GM21576 (cell line): ENCODE results near the gene OSBP2.

ENCODE experiments used
- ATAC-seq: cut with Tn5 transposase; IDR thresholded peaks from one replicate; pipeline ENCODE4 v1.9.1; 2021; ENCODE audit warnings: mild to moderate bottlenecking, moderate library complexity; ENCODE audit not compliant: unreplicated experiment

Gene OSBP2

GRCh38 chr22:30893434-30894370 lies 199.0 kb downstream of the OSBP2 start:
- no peak for ATAC-seq

GRCh38 chr22:30894371-30894740 lies 199.7 kb downstream of the OSBP2 start:
- no peak for ATAC-seq

- ATAC-seq: no peak
Observed at GRCh38 chr22:30902496-30903357, 208.1 kb downstream of the OSBP2 start.

- ATAC-seq: no peak
Observed at GRCh38 chr22:30903876-30904460, 209.3 kb downstream of the OSBP2 start.

- no peak for ATAC-seq
Observed at GRCh38 chr22:30905696-30906341, 211.1 kb downstream of the OSBP2 start.

- no peak for ATAC-seq
Observed at GRCh38 chr22:30906411-30906810, 211.7 kb downstream of the OSBP2 start.

GRCh38 chr22:30906946-30907345 lies 212.3 kb downstream of the OSBP2 start:
- ATAC-seq: no peak

- no peak for ATAC-seq
Observed at GRCh38 chr22:30908051-30908461, 213.4 kb downstream of the OSBP2 start.

- ATAC-seq: no peak
Observed at GRCh38 chr22:30909306-30909705, 214.6 kb downstream of the OSBP2 start.

- ATAC-seq: no peak
Observed at GRCh38 chr22:30910358-30910757, 215.7 kb downstream of the OSBP2 start.

- no peak for ATAC-seq
Observed at GRCh38 chr22:30918761-30919160, 224.1 kb downstream of the OSBP2 start.

GRCh38 chr22:30919973-30920372 lies 225.3 kb downstream of the OSBP2 start:
- ATAC-seq: no peak

GRCh38 chr22:30920407-30920806 lies 225.7 kb downstream of the OSBP2 start:
- ATAC-seq: no peak

GRCh38 chr22:30921108-30921507 lies 226.4 kb downstream of the OSBP2 start:
- no peak for ATAC-seq

- no peak for ATAC-seq
Observed at GRCh38 chr22:30922151-30922611, 227.5 kb downstream of the OSBP2 start.

- ATAC-seq: no peak
Observed at GRCh38 chr22:30923168-30923900, 228.7 kb downstream of the OSBP2 start.

GRCh38 chr22:30925667-30926066 lies 231.0 kb downstream of the OSBP2 start:
- no peak for ATAC-seq

GRCh38 chr22:30926706-30927105 lies 232.0 kb downstream of the OSBP2 start:
- no peak for ATAC-seq

- ATAC-seq: no peak
Observed at GRCh38 chr22:30927806-30928205, 233.1 kb downstream of the OSBP2 start.

- ATAC-seq: no peak
Observed at GRCh38 chr22:30928401-30928800, 233.7 kb downstream of the OSBP2 start.
